Islet of Langerhans (tissue), 1 donor: Measurements from ENCODE around the gene LRRC45.

Source experiments
- FAIRE-seq: peaks from one replicate; lab custom pipeline; 2011; peaks lifted over from hg19 to GRCh38; lab: Jason Lieb, UNC

LRRC45 gene

DNA sequence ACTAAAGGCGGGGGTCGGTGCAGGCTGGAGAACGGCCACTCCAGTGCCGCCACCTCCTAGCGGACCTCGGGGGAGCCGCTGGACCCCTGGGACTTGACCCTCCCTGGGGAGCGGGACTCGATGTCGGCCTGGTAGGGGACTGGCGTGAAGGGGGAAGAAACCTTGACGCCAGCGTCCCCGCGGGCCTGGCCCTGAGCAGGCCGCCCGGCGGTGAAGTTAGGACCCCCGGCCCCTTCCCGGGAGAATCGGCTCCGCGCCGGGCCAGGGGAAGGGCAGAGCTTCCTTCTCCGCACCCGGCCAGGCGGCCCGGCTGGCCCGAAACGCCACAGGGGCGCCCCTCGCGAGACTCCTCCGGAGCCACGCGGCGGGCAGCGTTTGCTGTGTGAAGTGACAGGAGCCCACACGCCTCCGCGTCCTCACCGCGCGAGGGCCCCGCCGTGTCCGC, 42.1 kb downstream of the LRRC45 start:
- FAIRE-seq: no peak

- no peak for FAIRE-seq
Measured at GRCh38 chr17:82065638-82066303, 42.7 kb downstream of the LRRC45 start, which contains the start of gene DUS1L. Gene DUS1L (minus strand): TSS chr17:82065804. CDS start chr17:82065059, 745 bp downstream.

DNA sequence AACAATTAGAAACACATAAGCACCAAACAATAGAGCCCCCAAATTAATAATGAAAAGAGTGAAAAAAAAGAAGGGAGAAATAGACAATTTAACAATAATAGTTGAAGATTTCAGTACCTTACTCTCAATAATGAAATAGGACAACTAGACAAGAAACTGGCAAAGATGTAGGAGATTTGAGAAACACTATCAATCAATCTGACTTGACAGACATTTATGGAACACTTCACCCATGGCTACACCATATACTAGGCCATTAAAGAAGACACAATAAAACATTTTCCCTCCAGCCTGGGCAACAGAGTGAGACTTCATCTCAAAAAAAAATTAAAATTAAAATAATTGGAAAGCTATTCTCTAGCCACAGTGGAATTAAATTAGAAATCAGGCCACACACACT, 47.5 kb downstream of the LRRC45 start:
- no peak for FAIRE-seq

- no peak for FAIRE-seq
Measured at GRCh38 chr17:82072827-82073226, 49.7 kb downstream of the LRRC45 start.

GRCh38 chr17:82073446-82073845, 50.3 kb downstream of the LRRC45 start:
- no peak for FAIRE-seq

DNA sequence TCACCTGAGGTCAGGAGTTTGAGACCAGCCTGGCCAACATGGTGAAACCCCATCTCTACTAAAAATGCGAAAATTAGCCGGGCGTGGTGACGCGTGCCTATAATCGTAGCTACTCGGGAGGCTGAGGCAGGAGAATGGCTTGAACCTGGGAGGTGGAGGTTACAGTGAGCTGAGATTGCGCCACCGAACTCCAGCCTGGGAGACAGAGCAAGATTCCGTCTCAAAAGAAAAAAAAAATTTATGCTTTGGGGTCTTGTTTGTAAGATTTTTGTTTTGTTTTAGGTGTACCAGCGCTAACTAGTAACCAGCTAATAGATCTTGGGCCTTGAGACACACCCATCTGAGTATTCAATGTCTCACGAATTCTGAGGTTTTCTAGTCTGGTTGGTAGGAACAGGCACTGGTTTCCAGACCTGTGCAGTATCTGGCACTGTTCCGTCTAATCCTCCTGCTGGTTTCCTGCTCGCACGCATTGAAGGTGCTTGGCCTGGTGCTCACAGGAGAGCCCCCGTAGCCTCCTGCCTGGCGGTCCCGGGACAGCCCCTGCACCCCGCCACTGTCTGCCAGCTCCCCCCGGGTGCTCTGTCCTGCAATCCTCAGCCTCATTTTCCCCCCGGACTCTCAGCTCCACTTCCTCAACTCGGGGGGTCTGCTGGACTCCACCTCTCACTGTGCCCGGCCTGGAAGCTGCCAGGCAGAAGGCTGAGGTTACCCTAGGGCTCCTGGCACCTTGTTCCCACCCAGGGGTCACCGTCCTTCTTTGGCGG, 53.1 kb downstream of the LRRC45 start:
- no peak for FAIRE-seq

GRCh38 chr17:82076785-82077591, 53.9 kb downstream of the LRRC45 start:
- no peak for FAIRE-seq

DNA sequence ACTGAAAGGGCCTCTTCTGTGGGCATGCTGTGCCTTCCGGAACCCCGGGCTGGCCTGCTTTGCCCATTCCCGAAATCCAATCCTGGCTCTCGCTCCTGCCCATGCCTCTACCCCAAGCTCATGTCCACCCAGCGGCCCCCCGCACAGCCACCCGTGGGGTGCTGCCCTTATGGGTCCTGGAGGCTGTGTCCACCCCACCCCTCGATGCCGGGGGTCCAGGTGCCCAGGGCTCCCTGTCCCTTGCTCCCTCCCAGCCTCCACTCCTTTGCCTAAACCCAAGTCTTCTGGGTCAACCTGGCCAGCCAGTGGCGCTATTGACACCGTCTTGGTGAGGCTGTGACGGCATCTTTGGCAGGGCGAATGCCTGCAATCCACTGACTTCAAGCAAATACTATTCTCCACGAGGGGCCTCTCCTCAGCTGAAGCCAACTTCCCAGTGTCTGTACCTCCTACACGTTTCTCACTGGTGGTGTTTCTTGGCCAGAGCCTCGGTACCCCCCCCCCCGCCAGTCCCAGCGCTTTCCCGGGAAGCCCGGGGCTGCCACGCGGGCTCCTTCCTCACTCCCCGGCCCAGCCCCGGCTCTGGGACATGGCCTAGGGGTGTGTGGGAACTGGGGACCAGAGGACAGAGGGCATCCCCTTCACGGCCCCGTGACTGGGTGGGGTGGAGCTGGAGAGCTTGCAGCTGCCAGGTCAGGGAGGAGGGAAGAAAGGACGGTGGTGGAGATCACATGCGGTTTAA, 54.7 kb downstream of the LRRC45 start:
- no peak for FAIRE-seq

GRCh38 chr17:82078433-82078832, 55.3 kb downstream of the LRRC45 start:
- no peak for FAIRE-seq

- no peak for FAIRE-seq
Measured at GRCh38 chr17:82079001-82079677, 56.0 kb downstream of the LRRC45 start.

- no peak for FAIRE-seq
Measured at GRCh38 chr17:82080048-82080788, 57.1 kb downstream of the LRRC45 start.
